Fibroblast of lung (primary cell): ENCODE data around the gene ENKUR.

Experiments used
- CTCF ChIP-seq, 2 donors: IDR thresholded peaks in 1 of 2; conservative IDR thresholded peaks in 1 of 2; 1 replicate in 1 of 2; 2 replicates in 1 of 2; pipeline ENCODE4 v1.5.1; 2011 to 2012; ENCODE audit warnings: low read length in 2 of 2, control low read depth in 1 of 2, inconsistent platforms in 1 of 2, low read depth in 1 of 2, mild to moderate bottlenecking in 1 of 2
- EZH2 ChIP-seq: IDR thresholded peaks from 2 replicates; pipeline ENCODE4 v1.5.1; 2012; ENCODE audit warnings: low read length, control low read depth, mild to moderate bottlenecking; ENCODE audit errors: missing control alignments

- no peak for TF ChIP-seq EZH2
- no peak for TF ChIP-seq CTCF (conservative IDR thresholded peaks at IDR 0.05 in 1 of 2, IDR thresholded peaks at IDR 0.05 in 1 of 2; ENCODE audit: low read depth in 1 of 2, low read length in 2 of 2)
Measured at GRCh38 chr10:24983946-24984345, 32.0 kb downstream of the ENKUR start.
